A549 treated with Hydrocortisone at 1 μM for 4 hours (cell line): ENCODE data around the gene CACNB3. TPM values are rescaled to one million over a fixed set of nuclear protein-coding genes. Genes with fewer than 3 reads are reported as not detected.

Source experiments
- total RNA-seq: library from RNA; stranded (reverse); fragments of 200-300 nt; extraction: Qiagen RNA extraction; gene quantifications from 5 replicates; pipeline ENCODE4 v1.2.3, GENCODE V29; 2022

The CACNB3 gene
- 31.1 to 39.6 TPM (median 34.9 TPM) in 5 replicates for total RNA-seq

DNA sequence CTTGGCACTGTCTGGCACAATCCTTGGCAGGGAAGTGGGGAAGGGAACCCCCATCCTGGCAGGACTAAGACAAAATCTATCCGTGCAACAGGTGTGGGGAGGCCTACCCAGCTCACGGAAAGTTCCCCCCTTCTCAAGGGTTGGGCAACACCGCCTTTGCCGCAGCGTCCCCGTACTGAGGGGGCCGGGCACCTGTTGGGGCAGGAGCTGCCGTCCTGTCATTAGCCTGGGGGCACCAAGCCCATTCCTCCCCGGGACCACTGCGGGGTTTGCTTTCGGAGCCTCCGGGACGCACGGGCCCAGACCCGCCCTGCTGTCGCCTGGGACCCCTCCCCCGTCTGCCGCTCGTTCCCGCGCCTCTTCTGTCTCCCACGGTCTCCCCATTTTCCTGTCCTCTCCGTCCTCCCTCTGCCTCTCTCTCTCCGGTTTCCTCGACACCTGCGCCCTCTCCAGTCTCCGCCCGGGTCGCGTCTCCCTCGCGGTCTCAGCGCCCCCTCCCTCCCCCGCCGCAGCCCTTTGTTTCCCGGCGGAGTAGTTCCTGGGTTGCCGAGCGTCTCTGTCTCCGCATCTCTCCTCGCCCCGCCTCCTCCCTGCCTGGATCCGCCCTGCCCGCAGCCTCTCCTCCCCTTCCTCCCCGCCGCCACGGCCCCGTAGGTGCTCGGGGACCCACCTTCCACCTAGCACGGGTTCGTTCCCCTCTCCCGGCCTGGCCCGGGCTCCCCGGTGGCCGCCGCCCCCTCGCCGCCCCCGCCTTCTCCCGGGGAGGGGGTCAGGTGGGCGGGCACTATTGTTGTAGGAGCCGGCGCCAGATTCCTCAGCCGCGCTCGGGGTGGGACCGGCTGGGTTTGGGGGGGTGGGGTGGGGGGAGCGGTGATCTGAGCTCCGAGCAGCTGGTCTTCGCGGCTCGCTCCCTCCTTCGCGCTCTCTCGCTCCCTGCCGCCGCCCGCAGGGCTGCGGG lies at the start of gene CACNB3:
Gene CACNB3 (plus strand): TSS at position 624 of the 958 bp plus-strand sequence. CDS start 434 bp downstream, outside the sequence.

GRCh38 chr12:48788854-48789775 lies 29.2 kb upstream of the CACNB3 start, which contains the start of gene ADCY6:
TSS of gene ADCY6 (minus strand) at chr12:48789089. CDS start at chr12:48783434, 5,655 bp downstream.

GRCh38 chr12:48851883-48852733 lies 33.8 kb downstream of the CACNB3 start, which contains the start of gene DDX23:
TSS of gene DDX23 (minus strand) at chr12:48852163. CDS start at chr12:48845782, 6,381 bp downstream.

GRCh38 chr12:48865281-48866051 lies 47.2 kb downstream of the CACNB3 start, which contains the start of gene RND1:
TSS of gene RND1 (minus strand) at chr12:48865870. CDS start at chr12:48865767, 103 bp downstream.

Other genes with a start within 250 kb of the CACNB3 start
- not detected in 5 replicates for gene LALBA, start 248.4 kb upstream of the CACNB3 start, total RNA-seq
- gene KANSL2, start 136.3 kb upstream of the CACNB3 start, total RNA-seq = 37.8 to 53.0 TPM (median 38.5 TPM) in 5 replicates
- gene CCNT1, start 101.8 kb upstream of the CACNB3 start, total RNA-seq = 11.6 to 16.9 TPM (median 13.6 TPM) in 5 replicates
- 9.9 to 14.6 TPM (median 12.8 TPM) in 5 replicates for gene ADCY6, start 29.4 kb upstream of the CACNB3 start, total RNA-seq
- 74.2 to 96.4 TPM (median 76.2 TPM) in 5 replicates for gene DDX23, start 33.7 kb downstream of the CACNB3 start, total RNA-seq
- 4.3 to 5.7 TPM (median 5.0 TPM) in 5 replicates for gene RND1, start 47.4 kb downstream of the CACNB3 start, total RNA-seq
- 45.1 to 61.0 TPM (median 59.0 TPM) in 5 replicates for gene FKBP11, start 107.0 kb downstream of the CACNB3 start, total RNA-seq
- 124 to 156 TPM (median 151 TPM) in 5 replicates for gene ARF3, start 139.0 kb downstream of the CACNB3 start, total RNA-seq
- gene WNT10B, start 153.2 kb downstream of the CACNB3 start, total RNA-seq = 1.8 to 2.3 TPM (median 2.0 TPM) in 5 replicates
- gene WNT1, start 159.8 kb downstream of the CACNB3 start, total RNA-seq = 0.07 to 0.15 TPM (median 0.12 TPM) in 5 replicates
- 0.62 to 0.75 TPM (median 0.68 TPM) in 5 replicates for gene DDN, start 180.9 kb downstream of the CACNB3 start, total RNA-seq
- gene PRKAG1, start 200.3 kb downstream of the CACNB3 start, total RNA-seq = 39.3 to 49.0 TPM (median 41.1 TPM) in 5 replicates
- gene KMT2D, start 242.3 kb downstream of the CACNB3 start, total RNA-seq = 30.6 to 49.0 TPM (median 33.5 TPM) in 5 replicates